H1 (cell line): ENCODE measurements around the gene UNC79. TPM values are rescaled to one million over a fixed set of nuclear protein-coding genes. Genes with fewer than 3 reads are reported as not detected.

ENCODE experiments used
- CTCF ChIA-PET: fragments of 300-600 bp; sonication (Branson Sonifier 250); formaldehyde crosslinking; loops from one replicate; lab custom pipeline; 2021; ENCODE audit not compliant: partially characterized antibody; lab: Charles Lee
- POLR2A ChIA-PET: fragments of 300-600 bp; sonication (Branson Sonifier 250); formaldehyde crosslinking; loops from one replicate; lab custom pipeline; 2021; ENCODE audit warnings: inconsistent platforms; ENCODE audit not compliant: partially characterized antibody; lab: Charles Lee
- DNase-seq, 2 experiments: peaks; one replicate each; pipeline versions ENCODE4 v3.0.0 to v3.0.0-alpha.2; 2010 to 2022; ENCODE audit warnings: low spot score in 2 of 2, low read depth in 1 of 2, mixed read lengths in 1 of 2
- FAIRE-seq: peaks from 2 replicates; lab custom pipeline; 2011; peaks lifted over from hg19 to GRCh38; lab: Jason Lieb, UNC
- H2AFZ ChIP-seq: 2 replicates; pipeline ENCODE4 v1.8.1; 2012; ENCODE audit warnings: low read length, inconsistent platforms
- H2AK5ac ChIP-seq: 2 replicates; pipeline ENCODE4 v1.6.1; 2013; ENCODE audit warnings: low read depth, low read length
- H2BK120ac ChIP-seq: replicated peaks from 2 replicates; pipeline ENCODE3; 2013; ENCODE audit warnings: low read depth, low read length, inconsistent platforms
- H2BK12ac ChIP-seq: 2 replicates; pipeline ENCODE4 v1.6.1; 2013; ENCODE audit warnings: low read depth, low read length
- H2BK15ac ChIP-seq: 2 replicates; pipeline ENCODE4 v1.6.1; 2013; ENCODE audit warnings: low read length
- H2BK20ac ChIP-seq: 2 replicates; pipeline ENCODE4 v1.6.1; 2013; ENCODE audit warnings: low read length
- H2BK5ac ChIP-seq: 2 replicates; pipeline ENCODE4 v1.6.1; 2013; ENCODE audit warnings: low read depth, low read length
- H3K14ac ChIP-seq: 2 replicates; pipeline ENCODE4 v1.6.1; 2013; ENCODE audit warnings: inconsistent platforms; ENCODE audit not compliant: insufficient read length
- H3K18ac ChIP-seq: 2 replicates; pipeline ENCODE4 v1.6.1; 2013; ENCODE audit warnings: low read length; ENCODE audit errors: extremely low read depth
- H3K23ac ChIP-seq: 2 replicates; pipeline ENCODE4 v1.6.1; 2013; ENCODE audit warnings: inconsistent platforms; ENCODE audit not compliant: insufficient read length
- H3K23me2 ChIP-seq: 2 replicates; pipeline ENCODE4 v1.6.1; 2013; ENCODE audit warnings: low read depth, low read length
- H3K27ac ChIP-seq: 2 replicates; pipeline ENCODE4 v1.6.1; 2011; ENCODE audit warnings: low read depth, low read length, inconsistent platforms
- H3K27me3 ChIP-seq, 4 experiments: replicated peaks in 1 of 4; 1 replicate in 1 of 4; 2 replicates in 3 of 4; pipeline versions ENCODE4 v1.6.1 to v1.8.1; 2011 to 2013; ENCODE audit warnings: low read length in 3 of 4, mild to moderate bottlenecking in 3 of 4, inconsistent platforms in 2 of 4, mixed read lengths in 2 of 4, moderate library complexity in 1 of 4; ENCODE audit not compliant: control insufficient read depth in 3 of 4, insufficient read depth in 3 of 4; ENCODE audit errors: extremely low read depth in 1 of 4
- H3K36me3 ChIP-seq, 4 experiments: 2 replicates each; pipeline versions ENCODE4 v1.6.1 to v1.8.1; 2011 to 2013; ENCODE audit warnings: mild to moderate bottlenecking in 4 of 4, low read length in 3 of 4, moderate library complexity in 2 of 4, control low read depth in 1 of 4, inconsistent platforms in 1 of 4; ENCODE audit not compliant: insufficient read depth in 4 of 4, control insufficient read depth in 2 of 4
- H3K4ac ChIP-seq: replicated peaks from 2 replicates; pipeline ENCODE3; 2013; ENCODE audit warnings: low read length, low read depth, mixed read lengths, inconsistent platforms; ENCODE audit not compliant: insufficient read length
- H3K4me1 ChIP-seq, 4 experiments: replicated peaks in 1 of 4; 1 replicate in 1 of 4; 2 replicates in 3 of 4; pipeline versions ENCODE4 v1.6.1 to v1.8.1; 2011 to 2013; ENCODE audit warnings: low read length in 3 of 4, inconsistent platforms in 2 of 4, mixed read lengths in 1 of 4; ENCODE audit not compliant: insufficient read depth in 4 of 4, control insufficient read depth in 3 of 4
- H3K4me2 ChIP-seq, 2 experiments: 2 replicates each; pipeline versions ENCODE4 v1.6.1 to v1.8.1; 2011 to 2013; ENCODE audit warnings: low read depth in 2 of 2, low read length in 2 of 2, control low read depth in 1 of 2, inconsistent platforms in 1 of 2, mild to moderate bottlenecking in 1 of 2; ENCODE audit not compliant: insufficient read depth in 1 of 2
- H3K4me3 ChIP-seq, 4 experiments: fragments of 200-600, 300-600 bp in 1 of 4; sonication (generic), shearing (Covaris generic), sonication (Bioruptor Twin) in 1 of 4; 2 replicates each; pipeline versions ENCODE4 v1.5.1 to v1.8.1; 2011 to 2016; ENCODE audit warnings: low read length in 4 of 4, low read depth in 3 of 4, control low read depth in 2 of 4, inconsistent platforms in 2 of 4, mild to moderate bottlenecking in 2 of 4, mixed read lengths in 1 of 4, moderate library complexity in 1 of 4; ENCODE audit not compliant: insufficient read depth in 2 of 4; ENCODE audit errors: extremely low read depth in 1 of 4
- H3K56ac ChIP-seq: replicated peaks from 2 replicates; pipeline ENCODE3; 2013; ENCODE audit warnings: low read depth, mild to moderate bottlenecking, mixed read lengths, low read length, inconsistent platforms; ENCODE audit not compliant: insufficient read length
- H3K79me1 ChIP-seq: 2 replicates; pipeline ENCODE4 v1.6.1; 2013; ENCODE audit warnings: low read depth, low read length, control low read depth
- H3K79me2 ChIP-seq, 2 experiments: 2 replicates each; pipeline versions ENCODE4 v1.6.1 to v1.8.1; 2012 to 2013; ENCODE audit warnings: low read length in 2 of 2, mild to moderate bottlenecking in 2 of 2, inconsistent platforms in 1 of 2; ENCODE audit not compliant: insufficient read depth in 2 of 2, control insufficient read depth in 1 of 2
- H3K9ac ChIP-seq, 4 experiments: replicated peaks in 1 of 4; 1 replicate in 1 of 4; 2 replicates in 3 of 4; pipeline versions ENCODE4 v1.6.1 to v1.8.1; 2011 to 2013; ENCODE audit warnings: low read depth in 3 of 4, low read length in 3 of 4, control low read depth in 2 of 4, mild to moderate bottlenecking in 2 of 4, moderate library complexity in 2 of 4, inconsistent platforms in 1 of 4; ENCODE audit errors: extremely low read depth in 1 of 4
- H3K9me3 ChIP-seq, 2 experiments: 2 replicates each; pipeline versions ENCODE4 v1.6.1 to v1.8.1; 2012 to 2013; ENCODE audit warnings: mild to moderate bottlenecking in 2 of 2, moderate library complexity in 2 of 2, control low read depth in 1 of 2, inconsistent platforms in 1 of 2, low read depth in 1 of 2, low read length in 1 of 2, mixed read lengths in 1 of 2; ENCODE audit not compliant: insufficient read depth in 2 of 2
- H4K20me1 ChIP-seq, 2 experiments: replicated peaks in 1 of 2; 2 replicates each; pipeline versions ENCODE3 to v1.8.1; 2011 to 2013; ENCODE audit warnings: inconsistent platforms in 2 of 2, low read length in 2 of 2, mild to moderate bottlenecking in 1 of 2; ENCODE audit not compliant: insufficient read depth in 2 of 2, control insufficient read depth in 1 of 2
- H4K5ac ChIP-seq: 2 replicates; pipeline ENCODE4 v1.6.1; 2013; ENCODE audit warnings: low read length, low read depth, mixed read lengths, inconsistent platforms; ENCODE audit not compliant: insufficient read length
- H4K8ac ChIP-seq: 2 replicates; pipeline ENCODE4 v1.8.0; 2013; ENCODE audit warnings: mild to moderate bottlenecking, moderate library complexity, low read length, inconsistent platforms; ENCODE audit not compliant: insufficient read depth; ENCODE audit errors: extremely low read depth
- H4K91ac ChIP-seq: replicated peaks from 2 replicates; pipeline ENCODE3; 2013; ENCODE audit warnings: low read length, mixed read lengths, inconsistent platforms; ENCODE audit not compliant: insufficient read length
- CEBPB ChIP-seq: IDR thresholded peaks from 2 replicates; pipeline ENCODE4 v1.6.1; 2012; ENCODE audit warnings: low read depth, low read length
- CHD1 ChIP-seq: IDR thresholded peaks from 2 replicates; pipeline ENCODE4 v1.6.1; 2012; ENCODE audit warnings: low read depth, low read length, improper control_type of control experiment
- CREB1 ChIP-seq: IDR thresholded peaks from 2 replicates; pipeline ENCODE4 v1.6.1; 2012; ENCODE audit warnings: inconsistent platforms
- GABPA ChIP-seq: IDR thresholded peaks from 2 replicates; pipeline ENCODE4 v1.6.1; 2011; ENCODE audit warnings: mild to moderate bottlenecking, low read length, moderate library complexity, borderline replicate concordance; ENCODE audit not compliant: insufficient read depth
- JUND ChIP-seq: IDR thresholded peaks from 2 replicates; pipeline ENCODE4 v1.6.1; 2011; ENCODE audit warnings: mild to moderate bottlenecking, improper control_type of control experiment, low read length
- PHF8 ChIP-seq: fragments of 200-600 bp; sonication (generic); conservative IDR thresholded peaks from 2 replicates; pipeline ENCODE4 v1.7.1; 2012; ENCODE audit warnings: low read depth, mild to moderate bottlenecking, inconsistent platforms, low read length, moderate library complexity
- POU5F1 ChIP-seq: IDR thresholded peaks from 2 replicates; pipeline ENCODE4 v1.6.1; 2011; ENCODE audit warnings: low read depth, mild to moderate bottlenecking, low read length, moderate library complexity
- RNF2 ChIP-seq: fragments of 200-900, 300-1000 bp; sonication (generic); IDR thresholded peaks from 2 replicates; pipeline ENCODE4 v1.7.1; 2016; ENCODE audit warnings: borderline replicate concordance, low read depth, mild to moderate bottlenecking, antibody characterized with exemption, low read length; ENCODE audit not compliant: poor library complexity, severe bottlenecking; ENCODE audit errors: missing control alignments
- SIX5 ChIP-seq: IDR thresholded peaks from 2 replicates; pipeline ENCODE4 v1.6.1; 2011; ENCODE audit warnings: mild to moderate bottlenecking, low read depth, low read length
- TEAD4 ChIP-seq: IDR thresholded peaks from 2 replicates; pipeline ENCODE4 v1.6.1; 2012; ENCODE audit warnings: low read depth, low read length, inconsistent platforms, mixed read lengths
- YY1 ChIP-seq: IDR thresholded peaks from 2 replicates; pipeline ENCODE4 v1.6.1; 2011; ENCODE audit warnings: low read depth, mild to moderate bottlenecking, low read length
- ZNF274 ChIP-seq: IDR thresholded peaks from 2 replicates; pipeline ENCODE4 v1.7.0; 2012; ENCODE audit warnings: low read length, borderline replicate concordance; ENCODE audit errors: extremely low read depth
- WGBS, 2 experiments: shearing (Covaris generic) in 1 of 2; methylation state at CpG; one replicate each; pipeline versions ENCODE4 v1.1.6 to v1.1.7; 2013 to 2015; ENCODE audit warnings: low lambda C conversion rate in 2 of 2, mixed read lengths in 2 of 2, inconsistent platforms in 1 of 2, low coverage in 1 of 2, missing lambda C conversion rate in 1 of 2; ENCODE audit not compliant: insufficient replicate concordance in 2 of 2, insufficient coverage in 1 of 2, insufficient read length in 1 of 2; ENCODE audit errors: extremely low coverage in 1 of 2, missing lambda C conversion rate in 1 of 2; 5-methylcytosine and 5-hydroxymethylcytosine counted together
- polyA plus RNA-seq, 7 experiments: library from polyadenylated mRNA; depleted of rRNA in 3 of 7; stranded (reverse) in 5 of 7; unstranded in 2 of 7; fragments of >200 nt in 5 of 7; fragments of 200-250 nt in 2 of 7; gene quantifications; 1 replicate in 5 of 7; 2 replicates in 1 of 7; 4 replicates in 1 of 7; pipeline versions ENCODE4 v1.2.1 to v1.2.3, GENCODE V29; 2011 to 2013; ENCODE audit warnings: missing spikeins in 2 of 7, mixed read lengths in 2 of 7
- total RNA-seq: library from RNA; stranded (reverse); fragmentation: NEBNext Ultra II Directional; extraction: Animal tissue kit (Norgen Biotek cat#: 25700); gene quantifications from 2 replicates; pipeline ENCODE4 v1.2.1, GENCODE V29; 2021

The UNC79 gene
- total and polyA plus RNA-seq, 2 of the 8 experiments (the other 6 are each of a cell fraction or from before 2014, with no cell fraction given): 1.8 to 2.3 TPM

DNA sequence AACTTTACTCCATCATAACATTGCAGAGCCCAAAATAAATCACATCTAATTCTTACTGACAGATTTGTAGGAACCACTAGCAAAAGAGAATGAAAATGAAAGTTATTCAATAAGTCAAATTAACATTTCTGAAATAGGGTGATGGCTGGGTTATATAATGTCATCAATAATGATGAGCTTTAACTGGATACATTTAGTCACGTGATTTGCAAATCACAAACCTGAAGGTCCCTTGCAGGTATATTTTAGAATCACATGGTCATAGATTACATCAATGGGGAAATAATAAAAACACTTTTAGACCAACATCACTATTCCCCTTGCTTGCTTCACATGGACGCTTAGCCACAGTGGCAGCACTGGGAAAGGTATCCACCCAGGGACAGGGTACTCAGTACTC, 270.8 kb downstream of the UNC79 start:
- no peak overlapping the region for H3K4me2 ChIP-seq
- no peak for TF ChIP-seq CHD1
- no peak for TF ChIP-seq ZNF274
- no peak for TF ChIP-seq RNF2
- TF ChIP-seq YY1: no peak
- TF ChIP-seq GABPA: no peak
- no peak for TF ChIP-seq CREB1
- TF ChIP-seq TEAD4: no peak
- no peak for TF ChIP-seq JUND
- no peak for TF ChIP-seq PHF8
- no peak for TF ChIP-seq CEBPB
- no peak for TF ChIP-seq POU5F1
- no peak for TF ChIP-seq SIX5

More for the DNA sequence above, 270.8 kb downstream of the UNC79 start:
- 89% methylated on average over 2 of the region's 2 CpGs; no CpG with 5 or more reads in 1 of the 2 experiments for WGBS, 2 experiments
- no peak overlapping the region for H3K18ac ChIP-seq
- H3K27me3 ChIP-seq: no peaks in the 10 kb centered on the region
- no peak overlapping the region for H4K5ac ChIP-seq
- FAIRE-seq (no peak), DNase-seq (no peak)
- H3K9ac ChIP-seq: no peak overlapping the region
- H3K36me3 ChIP-seq: peaks cover 0 to 3% (median 0%) of the 10 kb centered on the region in 4 experiments; a peak in 1 of 8 replicates
- H2BK120ac ChIP-seq: no peak overlapping the region
- no peak overlapping the region for H2BK5ac ChIP-seq
- H3K23me2 ChIP-seq: no peaks in the 10 kb centered on the region
- H3K23ac ChIP-seq: no peak overlapping the region
- H3K4me3 ChIP-seq: no peak overlapping the region
- CTCF ChIA-PET: interaction anchor here (1.0 to 2.0 kb wide), 3 partner anchors 11 to 53 kb away, joined by 3 to 4 read pairs (median 3); no protein-coding TSS in a partner anchor
- no peaks in the 10 kb centered on the region for H4K20me1 ChIP-seq
- no peak overlapping the region for H2AK5ac ChIP-seq
- H2BK15ac ChIP-seq: no peak overlapping the region
- no peak overlapping the region for H4K8ac ChIP-seq
- H3K14ac ChIP-seq: no peak overlapping the region
- H3K56ac ChIP-seq: no peak overlapping the region
- no peak overlapping the region for H2BK12ac ChIP-seq
- H3K4ac ChIP-seq: no peak overlapping the region
- no peak overlapping the region for H3K27ac ChIP-seq
- H3K4me1 ChIP-seq: no peaks in the 10 kb centered on the region
- no peak overlapping the region for H2BK20ac ChIP-seq
- H3K9me3 ChIP-seq: peaks cover 2 to 4% of the 10 kb centered on the region in 2 experiments; a peak in 1 of 4 replicates
- no peak overlapping the region for H4K91ac ChIP-seq
- POLR2A ChIA-PET: no interaction called here
- H3K79me2 ChIP-seq: no peaks in the 10 kb centered on the region
- H2AFZ ChIP-seq: no peak overlapping the region
- H3K79me1 ChIP-seq: no peaks in the 10 kb centered on the region
